ENCODE results near the gene CMTM6.

Gene CMTM6

GRCh38 chr3:32500231-32500630, 2.4 kb downstream of the CMTM6 start (continued):
- TF ChIP-seq ZNF292 (tag by site-specific recombination; IDR thresholded peaks at IDR 0.05; ENCODE audit: borderline replicate concordance, low read depth) (no peak), ZNF433 (tag by site-specific recombination; IDR thresholded peaks at IDR 0.05; ENCODE audit: low read depth) (no peak), SP7 (tag by site-specific recombination; IDR thresholded peaks at IDR 0.05) (peak; percentile 36; the same call in 1 of the 2 replicates), ZBTB17 (tag by site-specific recombination; IDR thresholded peaks at IDR 0.05) (no peak), GFI1B (tag by site-specific recombination; IDR thresholded peaks at IDR 0.05) (no peak), HOXD13 (CRISPR knock-in tag; IDR thresholded peaks at IDR 0.05; ENCODE audit: borderline replicate concordance) (no peak), AEBP2 (tag by site-specific recombination; IDR thresholded peaks at IDR 0.05; ENCODE audit: borderline replicate concordance) (no peak), ZNF692 (tag by site-specific recombination; IDR thresholded peaks at IDR 0.05) (no peak), ZSCAN16 (tag by site-specific recombination; IDR thresholded peaks at IDR 0.05) (no peak), ZNF26 (tag by site-specific recombination; IDR thresholded peaks at IDR 0.05) (no peak), ZNF2 (tag by site-specific recombination; IDR thresholded peaks at IDR 0.05) (no peak), PRDM1 (tag by site-specific recombination; IDR thresholded peaks at IDR 0.05) (peak; percentile 63), ZNF747 (tag by site-specific recombination; IDR thresholded peaks at IDR 0.05) (no peak), RBAK (tag by site-specific recombination; IDR thresholded peaks at IDR 0.05) (no peak), ZNF24 (tag by site-specific recombination; IDR thresholded peaks at IDR 0.05) (0 out of 2 replicates have a peak, but pooled peaks have one; percentile 22), SP2 (tag by site-specific recombination; IDR thresholded peaks at IDR 0.05) (no peak), ZBTB21 (tag by site-specific recombination; IDR thresholded peaks at IDR 0.05) (no peak), ZNF341 (tag by site-specific recombination; IDR thresholded peaks at IDR 0.05; ENCODE audit: low read depth) (no peak), ZNF449 (tag by site-specific recombination; IDR thresholded peaks at IDR 0.05) (no peak), ZNF354C (tag by site-specific recombination; IDR thresholded peaks at IDR 0.05; ENCODE audit: borderline replicate concordance, low read depth) (no peak), ZNF138 (tag by site-specific recombination; IDR thresholded peaks at IDR 0.05; ENCODE audit: borderline replicate concordance) (no peak), HIC1 (tag by site-specific recombination; IDR thresholded peaks at IDR 0.05) (no peak), EGR2 (tag by site-specific recombination; IDR thresholded peaks at IDR 0.05; ENCODE audit: low read depth) (no peak), TSHZ1 (tag by site-specific recombination; IDR thresholded peaks at IDR 0.05; ENCODE audit: borderline replicate concordance) (no peak), PATZ1 (tag by site-specific recombination; IDR thresholded peaks at IDR 0.05) (no peak), ZNF776 (tag by site-specific recombination; IDR thresholded peaks at IDR 0.05; ENCODE audit: borderline replicate concordance) (no peak)

Data from HEK293 (cell line).